HG02840 (cell line): ENCODE results near the gene FBLN2.
"Not testable (repeated sequence)": the region's sequence is repeated elsewhere in the genome, so short reads cannot be mapped to it uniquely, and the experiment has no call there.

ENCODE experiments used
- ATAC-seq: cut with Tn5 transposase; IDR thresholded peaks from one replicate; pipeline ENCODE4 v1.9.1; 2021; ENCODE audit warnings: mild to moderate bottlenecking, moderate library complexity, moderate number of reproducible peaks; ENCODE audit not compliant: unreplicated experiment, low FRiP score

The FBLN2 gene

GRCh38 chr3:13548696-13549622 is at the start of gene FBLN2:
FBLN2 (plus strand) TSS chr3:13549125; CDS start chr3:13570356, 21,231 bp downstream.
- ATAC-seq = no peak

- not testable (repeated sequence) for ATAC-seq
Observed at GRCh38 chr3:13499246-13499645, 49.7 kb upstream of the FBLN2 start.

GRCh38 chr3:13500133-13500885 is 48.6 kb upstream of the FBLN2 start:
- no peak for ATAC-seq

GRCh38 chr3:13501056-13501455 is 47.9 kb upstream of the FBLN2 start:
- ATAC-seq = no peak

GRCh38 chr3:13501521-13501920 is 47.4 kb upstream of the FBLN2 start:
- ATAC-seq = no peak

- no peak for ATAC-seq
Observed at GRCh38 chr3:13501958-13502790, 46.8 kb upstream of the FBLN2 start.

GRCh38 chr3:13502791-13503060 is 46.2 kb upstream of the FBLN2 start:
- no peak for ATAC-seq

GRCh38 chr3:13504161-13504831 is 44.6 kb upstream of the FBLN2 start:
- no peak for ATAC-seq

- no peak for ATAC-seq
Observed at GRCh38 chr3:13505147-13506130, 43.5 kb upstream of the FBLN2 start.

GRCh38 chr3:13506239-13506638 is 42.7 kb upstream of the FBLN2 start:
- ATAC-seq = no peak

GRCh38 chr3:13506680-13507079 is 42.2 kb upstream of the FBLN2 start:
- ATAC-seq = no peak

GRCh38 chr3:13507247-13507569 is 41.7 kb upstream of the FBLN2 start:
- no peak for ATAC-seq

GRCh38 chr3:13507570-13508339 is 41.2 kb upstream of the FBLN2 start:
- no peak for ATAC-seq

GRCh38 chr3:13508496-13508895 is 40.4 kb upstream of the FBLN2 start:
- ATAC-seq = no peak

GRCh38 chr3:13509059-13509815 is 39.7 kb upstream of the FBLN2 start:
- ATAC-seq = no peak

- ATAC-seq = no peak
Observed at GRCh38 chr3:13509816-13510192, 39.1 kb upstream of the FBLN2 start.

- ATAC-seq = no peak
Observed at GRCh38 chr3:13512451-13512850, 36.5 kb upstream of the FBLN2 start.
